OCI-LY3 (cell line): ENCODE measurements around the gene CCDC178.

ENCODE experiments used
- H2AFZ ChIP-seq: fragments of 200-600, 300-600 bp; shearing (Covaris generic); 2 replicates; pipeline ENCODE4 v1.6.0; 2014; ENCODE audit warnings: antibody characterized with exemption, low read depth, low read length
- H3K27ac ChIP-seq: fragments of 200-600, 300-600 bp; sonication (generic); 2 replicates; pipeline ENCODE4 v1.5.1; 2014; ENCODE audit warnings: mild to moderate bottlenecking, low read length, moderate library complexity, mixed read lengths
- H3K27me3 ChIP-seq: fragments of 200-600, 300-600 bp; sonication (generic); 2 replicates; pipeline ENCODE4 v1.6.1; 2014; ENCODE audit warnings: low read depth, low read length, mixed read lengths
- H3K36me3 ChIP-seq: fragments of 200-600, 300-600 bp; sonication (generic); replicated peaks from 2 replicates; pipeline ENCODE3; 2014; ENCODE audit warnings: low read depth, low read length, mixed read lengths
- H3K4me1 ChIP-seq: fragments of 300-600, 200-600 bp; sonication (generic); 2 replicates; pipeline ENCODE4 v1.6.1; 2014; ENCODE audit warnings: low read length, mixed read lengths
- H3K4me2 ChIP-seq: fragments of 200-600, 300-600 bp; sonication (generic); 2 replicates; pipeline ENCODE4 v1.6.1; 2014; ENCODE audit warnings: low read length, mixed read lengths
- H3K4me3 ChIP-seq: fragments of 300-600, 200-600 bp; sonication (generic); 2 replicates; pipeline ENCODE4 v1.5.1; 2014; ENCODE audit warnings: antibody characterized with exemption, mild to moderate bottlenecking, low read length, moderate library complexity
- H3K79me2 ChIP-seq: fragments of 300-600, 200-600 bp; shearing (Covaris generic); 2 replicates; pipeline ENCODE4 v1.6.1; 2014; ENCODE audit warnings: mild to moderate bottlenecking, low read length, mixed read lengths
- H3K9ac ChIP-seq: fragments of 300-600, 200-600 bp; shearing (Covaris generic); 2 replicates; pipeline ENCODE4 v1.6.0; 2014; ENCODE audit warnings: mild to moderate bottlenecking, low read length, moderate library complexity
- H3K9me3 ChIP-seq: fragments of 200-600, 300-600 bp; shearing (Covaris generic); 2 replicates; pipeline ENCODE4 v1.6.1; 2014; ENCODE audit warnings: low read length, mixed read lengths; ENCODE audit not compliant: insufficient read depth
- H4K20me1 ChIP-seq: fragments of 200-600, 300-600 bp; sonication (generic); 2 replicates; pipeline ENCODE4 v1.6.1; 2016; ENCODE audit warnings: low read length, mixed read lengths; ENCODE audit not compliant: insufficient read depth
- CTCF ChIP-seq: fragments of 200-600, 300-600 bp; sonication (generic); IDR thresholded peaks from 2 replicates; pipeline ENCODE4 v1.5.1; 2014; ENCODE audit warnings: antibody characterized with exemption, low read length, low read depth
- EZH2phosphoT487 ChIP-seq: fragments of 200-600 bp; shearing (Covaris generic); IDR thresholded peaks from 2 replicates; pipeline ENCODE4 v1.6.1; 2018; ENCODE audit warnings: antibody characterized with exemption, mixed run types, low read depth

Gene CCDC178

GRCh38 chr18:33459612-33460011 lies 19.1 kb upstream of the CCDC178 start:
- no peaks in the 10 kb centered on the region for H3K36me3 ChIP-seq
- H3K27me3 ChIP-seq = no peaks in the 10 kb centered on the region
- H3K4me2 ChIP-seq = no peak overlapping the region
- no peak overlapping the region for H3K9ac ChIP-seq
- no peak overlapping the region for H2AFZ ChIP-seq
- no peaks in the 10 kb centered on the region for H4K20me1 ChIP-seq
- no peak overlapping the region for H3K27ac ChIP-seq
- H3K4me3 ChIP-seq = no peak overlapping the region
- no peaks in the 10 kb centered on the region for H3K79me2 ChIP-seq
- H3K9me3 ChIP-seq = no peaks in the 10 kb centered on the region
- TF ChIP-seq EZH2phosphoT487 (no peak), CTCF (no peak)
- H3K4me1 ChIP-seq = no peaks in the 10 kb centered on the region

- Histone ChIP-seq H3K4me3 (no peak overlapping the region), H4K20me1 (no peaks in the 10 kb centered on the region), H3K36me3 (no peaks in the 10 kb centered on the region), H3K9ac (no peak overlapping the region), H2AFZ (no peak overlapping the region), H3K27ac (no peak overlapping the region), H3K4me2 (no peak overlapping the region), H3K4me1 (no peaks in the 10 kb centered on the region), H3K9me3 (no peaks in the 10 kb centered on the region), H3K79me2 (no peaks in the 10 kb centered on the region), H3K27me3 (no peaks in the 10 kb centered on the region)
- TF ChIP-seq CTCF (no peak), EZH2phosphoT487 (no peak)
Observed at GRCh38 chr18:33446604-33447003, 6.1 kb upstream of the CCDC178 start.

- no peak overlapping the region for H2AFZ ChIP-seq
- H3K4me1 ChIP-seq = no peaks in the 10 kb centered on the region
- TF ChIP-seq EZH2phosphoT487 = no peak
- TF ChIP-seq CTCF = no peak
- H3K27me3 ChIP-seq = no peaks in the 10 kb centered on the region
- H3K79me2 ChIP-seq = no peaks in the 10 kb centered on the region
- no peaks in the 10 kb centered on the region for H4K20me1 ChIP-seq
- no peak overlapping the region for H3K27ac ChIP-seq
- no peaks in the 10 kb centered on the region for H3K9me3 ChIP-seq
- no peak overlapping the region for H3K4me3 ChIP-seq
- H3K9ac ChIP-seq = no peak overlapping the region
- H3K4me2 ChIP-seq = no peak overlapping the region
- no peaks in the 10 kb centered on the region for H3K36me3 ChIP-seq
Observed at GRCh38 chr18:33444709-33445108, 4.2 kb upstream of the CCDC178 start.

GRCh38 chr18:33432857-33433256 lies 7.7 kb downstream of the CCDC178 start:
- H2AFZ ChIP-seq = no peak overlapping the region
- H4K20me1 ChIP-seq = no peaks in the 10 kb centered on the region
- no peaks in the 10 kb centered on the region for H3K4me1 ChIP-seq
- H3K27ac ChIP-seq = no peak overlapping the region
- H3K9ac ChIP-seq = no peak overlapping the region
- H3K27me3 ChIP-seq = no peaks in the 10 kb centered on the region
- H3K4me3 ChIP-seq = no peak overlapping the region
- TF ChIP-seq CTCF = no peak
- no peak for TF ChIP-seq EZH2phosphoT487
- H3K4me2 ChIP-seq = no peak overlapping the region
- H3K36me3 ChIP-seq = no peaks in the 10 kb centered on the region
- no peaks in the 10 kb centered on the region for H3K79me2 ChIP-seq
- H3K9me3 ChIP-seq = no peaks in the 10 kb centered on the region
